ENCODE measurements around the gene TRPC6.

GRCh38 chr11:101435408-101435973, 148.3 kb downstream of the TRPC6 start:
- TF ChIP-seq CTCF (IDR thresholded peaks at IDR 0.05) (no peak), POLR2A (IDR thresholded peaks at IDR 0.05) (no peak)

Measured in lower leg skin (tissue), 3 donors.